GM19372 (cell line): Measurements from ENCODE around the gene PXYLP1.

ENCODE experiments used
- ATAC-seq: cut with Tn5 transposase; IDR thresholded peaks from one replicate; pipeline ENCODE4 v1.9.1; 2021; ENCODE audit warnings: mild to moderate bottlenecking, low read depth, moderate library complexity; ENCODE audit not compliant: unreplicated experiment

Gene PXYLP1

GRCh38 chr3:141338881-141339280, 107.3 kb downstream of the PXYLP1 start:
- no peak for ATAC-seq

DNA sequence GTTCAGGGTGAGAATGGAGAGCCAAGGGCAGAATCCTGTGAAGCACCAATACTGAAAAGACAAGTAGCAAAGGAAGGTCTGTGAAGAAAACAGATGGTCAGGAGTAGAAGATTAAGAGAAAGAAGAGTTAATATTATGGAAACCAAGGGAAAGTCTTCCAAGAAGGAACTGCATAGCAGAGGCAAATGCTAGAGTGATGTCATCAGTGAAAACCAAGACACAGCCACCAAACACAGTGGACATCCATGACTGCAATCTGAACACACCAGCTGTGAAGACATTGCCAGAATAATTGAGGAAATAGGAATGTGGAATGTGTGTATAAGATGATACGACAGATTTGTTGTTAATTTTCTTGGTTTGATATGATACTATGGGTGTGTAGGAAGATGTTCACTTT, 109.9 kb downstream of the PXYLP1 start:
- ATAC-seq, result no peak

DNA sequence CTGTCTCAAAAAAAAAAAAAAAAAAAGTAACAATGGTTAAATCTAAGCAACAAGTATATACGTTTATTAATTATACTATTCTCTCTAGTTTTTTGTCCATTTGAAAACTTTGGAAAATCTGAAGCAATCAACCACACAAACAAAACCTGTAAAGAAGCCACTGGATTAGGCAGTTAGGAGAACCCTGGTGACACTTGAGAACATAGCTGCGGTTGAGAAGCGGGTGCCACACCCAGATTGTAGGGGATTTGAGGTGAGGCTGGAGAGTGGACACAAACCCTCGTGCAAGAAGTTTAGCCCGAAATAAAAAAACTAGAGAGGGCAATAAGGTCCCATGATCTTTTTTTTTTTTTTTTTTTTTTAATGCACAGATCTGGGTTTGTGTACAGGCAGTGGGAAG, 110.8 kb downstream of the PXYLP1 start:
- ATAC-seq, result no peak

DNA sequence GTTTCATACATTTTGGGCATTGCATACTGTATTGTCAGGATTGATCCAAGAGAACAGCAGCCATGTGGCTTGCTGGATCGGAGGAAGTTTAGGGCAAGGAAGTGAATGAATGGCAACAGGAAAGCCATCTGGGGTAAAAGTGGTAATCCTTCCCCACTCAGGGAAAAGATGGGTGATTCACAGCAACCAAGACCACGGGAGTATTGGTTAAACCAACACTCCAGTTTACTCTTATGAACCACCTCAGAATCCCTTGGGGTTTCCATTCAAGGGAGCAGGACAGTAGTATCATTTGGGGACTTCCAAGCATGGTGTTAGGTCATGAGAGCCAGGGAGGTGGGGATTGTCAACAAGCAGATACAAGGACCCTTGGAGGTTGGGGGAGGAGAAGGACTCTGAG, 111.5 kb downstream of the PXYLP1 start:
- no peak for ATAC-seq

DNA sequence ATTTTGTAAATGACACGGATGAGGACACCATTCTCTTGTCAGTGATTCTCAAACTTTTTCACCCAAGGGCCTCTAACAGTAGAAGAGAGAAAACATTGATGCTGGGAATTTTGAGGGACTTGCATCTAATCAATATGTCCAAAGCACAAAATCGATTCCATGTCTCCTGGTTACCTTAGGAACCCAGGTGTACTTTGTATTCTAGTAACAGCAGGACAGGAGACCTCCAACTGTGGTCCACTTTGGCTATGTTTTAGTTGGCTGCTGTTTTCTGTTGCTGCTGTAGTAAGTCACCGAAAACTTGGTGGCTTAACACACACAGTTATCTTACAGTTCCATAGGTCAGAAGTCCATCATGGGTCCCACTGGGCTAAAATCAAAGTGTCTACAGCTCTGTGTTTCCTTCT, 112.2 kb downstream of the PXYLP1 start:
- ATAC-seq, result no peak
